Karpas-422 (cell line): Measurements from ENCODE around the gene IFIT1. TPM values are rescaled to one million over a fixed set of nuclear protein-coding genes. Genes with fewer than 3 reads are reported as not detected.

Experiments
- DNase-seq: peaks from one replicate; pipeline ENCODE4 v3.0.0-alpha.2; 2015
- H2AFZ ChIP-seq: fragments of 200-600 bp; sonication (generic); 2 replicates; pipeline ENCODE4 v1.6.1; 2014; ENCODE audit warnings: antibody characterized with exemption, low read length, mixed read lengths
- H3K27ac ChIP-seq: fragments of 200-600 bp; sonication (generic); 2 replicates; pipeline ENCODE4 v1.5.1; 2014; ENCODE audit warnings: mild to moderate bottlenecking, low read length, moderate library complexity
- H3K27me3 ChIP-seq: fragments of 200-600 bp; sonication (generic); 2 replicates; pipeline ENCODE4 v1.6.1; 2014; ENCODE audit warnings: low read length, mixed read lengths
- H3K36me3 ChIP-seq: fragments of 200-600 bp; sonication (generic); 2 replicates; pipeline ENCODE4 v1.6.1; 2014; ENCODE audit warnings: low read length, mixed read lengths; ENCODE audit not compliant: insufficient read depth
- H3K4me1 ChIP-seq: fragments of 200-600 bp; sonication (generic); 2 replicates; pipeline ENCODE4 v1.6.1; 2014; ENCODE audit warnings: mild to moderate bottlenecking, low read length, mixed read lengths
- H3K4me2 ChIP-seq: fragments of 200-600 bp; sonication (generic); 2 replicates; pipeline ENCODE4 v1.6.1; 2014; ENCODE audit warnings: low read length, low read depth, mild to moderate bottlenecking; ENCODE audit not compliant: poor library complexity, severe bottlenecking
- H3K4me3 ChIP-seq: fragments of 200-600 bp; sonication (generic); 2 replicates; pipeline ENCODE4 v1.5.1; 2014; ENCODE audit warnings: mild to moderate bottlenecking, antibody characterized with exemption, low read length, mixed read lengths
- H3K79me2 ChIP-seq: fragments of 200-600 bp; sonication (generic); 2 replicates; pipeline ENCODE4 v1.6.1; 2014; ENCODE audit warnings: mild to moderate bottlenecking, low read length, mixed read lengths
- H3K9ac ChIP-seq: fragments of 200-600 bp; sonication (generic); 2 replicates; pipeline ENCODE4 v1.6.0; 2014; ENCODE audit warnings: low read length
- H3K9me2 ChIP-seq: fragments of 200-600 bp; sonication (generic), shearing (Covaris generic); replicated peaks from 2 replicates; pipeline ENCODE4 v1.6.0; 2014; ENCODE audit warnings: mild to moderate bottlenecking, low read length, moderate library complexity; ENCODE audit not compliant: insufficient read depth
- H3K9me3 ChIP-seq: fragments of 300-700, 200-600 bp; sonication (generic); 2 replicates; pipeline ENCODE4 v1.6.1; 2014; ENCODE audit warnings: low read length, mixed read lengths
- H4K20me1 ChIP-seq: fragments of 200-600 bp; sonication (generic); 2 replicates; pipeline ENCODE4 v1.6.1; 2014; ENCODE audit warnings: mild to moderate bottlenecking, antibody characterized with exemption, low read length, low read depth; ENCODE audit not compliant: insufficient read depth
- total RNA-seq: library from RNA; depleted of rRNA; stranded (reverse); fragments of >200 nt; shearing (Covaris generic); gene quantifications from 2 replicates; pipeline ENCODE4 v1.2.3, GENCODE V29; 2014; ENCODE audit warnings: low replicate concordance; rRNA removed

IFIT1 gene
- 0.18 and 0.30 TPM in 2 replicates for total RNA-seq

GRCh38 chr10:89391907-89392756 lies at the start of gene IFIT1:
TSS of gene IFIT1 (plus strand) at chr10:89392623. CDS start at chr10:89392713, 90 bp downstream.
- Histone ChIP-seq H3K4me1 (peaks cover 6% of the 10 kb centered on the region), H3K9ac (peak within 1 kb of the TSS; percentile 33; the same call in 1 of the 2 replicates), H3K9me2 (no peaks in the 10 kb centered on the region), H3K27me3 (no peaks in the 10 kb centered on the region), H3K79me2 (no peaks in the 10 kb centered on the region), H3K9me3 (no peaks in the 10 kb centered on the region), H3K4me3 (peak within 1 kb of the TSS; percentile 32; the same call in 1 of the 2 replicates), H3K36me3 (no peaks in the 10 kb centered on the region), H4K20me1 (no peaks in the 10 kb centered on the region), H3K4me2 (peak within 1 kb of the TSS; percentile 71), H2AFZ (peak within 1 kb of the TSS; percentile 50; the same call in 1 of the 2 replicates), H3K27ac (no peak within 1 kb of the TSS)
- DNase-seq = no peak

- Histone ChIP-seq H3K27ac (no peak overlapping the region), H3K9me3 (no peaks in the 10 kb centered on the region), H2AFZ (no peak overlapping the region), H3K27me3 (no peaks in the 10 kb centered on the region), H3K36me3 (no peaks in the 10 kb centered on the region), H3K9me2 (no peaks in the 10 kb centered on the region), H3K4me2 (no peak overlapping the region), H3K4me1 (no peaks in the 10 kb centered on the region), H4K20me1 (no peaks in the 10 kb centered on the region), H3K9ac (no peak overlapping the region), H3K79me2 (no peaks in the 10 kb centered on the region), H3K4me3 (no peak overlapping the region)
- DNase-seq = no peak
Measured at GRCh38 chr10:89343089-89343767, 49.2 kb upstream of the IFIT1 start.

- H3K4me2 ChIP-seq = no peak overlapping the region
- H3K9ac ChIP-seq = no peak overlapping the region
Measured at GRCh38 chr10:89344156-89344555, 48.3 kb upstream of the IFIT1 start.

GRCh38 chr10:89345367-89346000 lies 46.9 kb upstream of the IFIT1 start:
- Histone ChIP-seq H3K27ac (no peak overlapping the region), H2AFZ (no peak overlapping the region), H3K4me2 (no peak overlapping the region), H3K9me2 (no peaks in the 10 kb centered on the region), H4K20me1 (no peaks in the 10 kb centered on the region), H3K79me2 (no peaks in the 10 kb centered on the region), H3K27me3 (no peaks in the 10 kb centered on the region), H3K4me1 (no peaks in the 10 kb centered on the region), H3K36me3 (no peaks in the 10 kb centered on the region), H3K9ac (no peak overlapping the region), H3K9me3 (no peaks in the 10 kb centered on the region), H3K4me3 (no peak overlapping the region)
- no peak for DNase-seq

More at GRCh38 chr10:89344156-89344555, 48.3 kb upstream of the IFIT1 start:
- H4K20me1 ChIP-seq = no peaks in the 10 kb centered on the region
- H3K4me3 ChIP-seq = no peak overlapping the region
- no peaks in the 10 kb centered on the region for H3K9me3 ChIP-seq
- no peaks in the 10 kb centered on the region for H3K79me2 ChIP-seq
- DNase-seq = no peak
- H3K27me3 ChIP-seq = no peaks in the 10 kb centered on the region
- H3K9me2 ChIP-seq = no peaks in the 10 kb centered on the region
- H3K4me1 ChIP-seq = no peaks in the 10 kb centered on the region
- H3K36me3 ChIP-seq = no peaks in the 10 kb centered on the region
- no peak overlapping the region for H3K27ac ChIP-seq
- H2AFZ ChIP-seq = no peak overlapping the region

- Histone ChIP-seq H3K27ac (no peak overlapping the region), H3K9me3 (no peaks in the 10 kb centered on the region), H3K79me2 (no peaks in the 10 kb centered on the region), H2AFZ (no peak overlapping the region), H3K4me3 (no peak overlapping the region), H3K27me3 (no peaks in the 10 kb centered on the region), H3K9me2 (no peaks in the 10 kb centered on the region), H3K36me3 (no peaks in the 10 kb centered on the region), H3K4me2 (no peak overlapping the region), H3K9ac (no peak overlapping the region), H3K4me1 (no peaks in the 10 kb centered on the region), H4K20me1 (no peaks in the 10 kb centered on the region)
- no peak for DNase-seq
Measured at GRCh38 chr10:89346405-89347254, 45.8 kb upstream of the IFIT1 start.

GRCh38 chr10:89347701-89348457 lies 44.5 kb upstream of the IFIT1 start:
- no peaks in the 10 kb centered on the region for H4K20me1 ChIP-seq
- no peak overlapping the region for H3K27ac ChIP-seq
- no peaks in the 10 kb centered on the region for H3K9me3 ChIP-seq
- DNase-seq = no peak
- H3K9ac ChIP-seq = no peak overlapping the region
- H3K4me1 ChIP-seq = no peaks in the 10 kb centered on the region
- H3K79me2 ChIP-seq = no peaks in the 10 kb centered on the region
- H3K27me3 ChIP-seq = no peaks in the 10 kb centered on the region
- no peak overlapping the region for H3K4me3 ChIP-seq
- H3K36me3 ChIP-seq = no peaks in the 10 kb centered on the region
- no peak overlapping the region for H2AFZ ChIP-seq
- H3K9me2 ChIP-seq = no peaks in the 10 kb centered on the region
- no peak overlapping the region for H3K4me2 ChIP-seq

GRCh38 chr10:89348481-89348880 lies 43.9 kb upstream of the IFIT1 start:
- Histone ChIP-seq H3K27ac (no peak overlapping the region), H3K4me2 (no peak overlapping the region), H3K36me3 (no peaks in the 10 kb centered on the region), H3K9me3 (no peaks in the 10 kb centered on the region), H3K79me2 (no peaks in the 10 kb centered on the region), H4K20me1 (no peaks in the 10 kb centered on the region), H3K4me3 (no peak overlapping the region), H3K27me3 (no peaks in the 10 kb centered on the region), H3K9ac (no peak overlapping the region), H3K9me2 (no peaks in the 10 kb centered on the region), H3K4me1 (no peaks in the 10 kb centered on the region), H2AFZ (no peak overlapping the region)
- DNase-seq = no peak
